ENCODE data around the gene ACOT8.

GRCh38 chr20:45863543-45864470 is 6.6 kb upstream of the ACOT8 start:
- TF ChIP-seq CTCF (IDR thresholded peaks at IDR 0.05; ENCODE audit: low read depth, low read length) (no peak), EZH2phosphoT487 (IDR thresholded peaks at IDR 0.05; ENCODE audit: low read depth) (no peak)
